GM15510 (cell line): ENCODE measurements around the gene INHBE.
A peak's percentile ranks its signal among the peaks of the same experiment; 100 is the strongest.

ENCODE experiments used
- POLR2A ChIP-seq: IDR thresholded peaks from 3 replicates; pipeline ENCODE4 v1.6.1; 2011; ENCODE audit warnings: borderline replicate concordance; ENCODE audit not compliant: insufficient read length; ENCODE audit errors: extremely low read depth

The INHBE gene

GRCh38 chr12:57475271-57476161 is 20.4 kb downstream of the INHBE start:
- no peak for TF ChIP-seq POLR2A

- peak; percentile 30 for TF ChIP-seq POLR2A
Observed at GRCh38 chr12:57476162-57476992, 21.3 kb downstream of the INHBE start.

- no peak for TF ChIP-seq POLR2A
Observed at GRCh38 chr12:57476993-57477709, 22.0 kb downstream of the INHBE start.

DNA sequence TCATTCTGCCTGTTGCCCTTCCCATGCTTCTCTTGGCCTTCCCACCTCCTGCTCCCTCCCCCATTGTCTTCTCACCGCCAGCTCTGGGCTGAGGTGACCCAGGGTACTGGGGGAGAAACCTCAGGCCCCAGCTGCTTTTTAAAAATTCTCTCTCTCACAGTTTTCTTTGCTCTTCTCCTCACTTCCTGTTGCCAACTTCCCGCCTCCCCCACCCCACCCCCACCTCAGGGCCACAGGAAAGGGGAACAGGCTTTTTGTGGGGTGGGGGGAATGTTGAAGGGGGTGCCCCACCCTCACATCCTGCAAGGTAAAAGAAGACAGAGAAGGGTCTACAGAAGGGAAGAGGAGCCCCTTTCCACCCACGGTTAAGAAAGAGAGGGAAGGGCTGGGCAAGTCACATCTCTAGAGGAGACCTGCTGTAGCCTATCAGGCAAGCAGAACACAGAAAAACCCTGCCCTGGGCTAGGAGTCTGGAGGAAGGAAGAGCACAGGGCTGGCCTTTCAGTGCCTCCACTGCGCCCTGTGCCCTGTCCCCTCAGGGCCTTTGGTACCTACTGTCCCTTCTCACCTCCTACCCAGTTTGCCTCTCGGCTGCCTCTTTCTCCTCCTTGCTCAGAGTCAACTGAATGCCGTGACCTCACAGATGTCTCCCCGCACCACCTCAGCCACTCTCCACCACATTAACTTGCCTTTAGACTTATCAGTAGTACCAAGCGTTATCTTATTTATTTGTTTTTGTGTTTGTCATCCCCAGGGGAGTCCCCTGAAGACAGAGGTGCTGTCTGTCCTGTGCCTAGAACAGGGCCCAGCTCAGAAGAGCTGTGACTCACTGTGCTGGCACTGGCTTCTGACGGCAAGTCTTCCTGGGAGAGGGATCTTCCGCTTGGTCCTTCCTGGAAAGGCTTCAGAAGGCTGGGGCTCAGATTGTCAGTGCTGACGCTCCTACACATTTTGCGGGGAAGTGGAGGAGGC is 22.9 kb downstream of the INHBE start:
- peak; percentile 48 for TF ChIP-seq POLR2A

DNA sequence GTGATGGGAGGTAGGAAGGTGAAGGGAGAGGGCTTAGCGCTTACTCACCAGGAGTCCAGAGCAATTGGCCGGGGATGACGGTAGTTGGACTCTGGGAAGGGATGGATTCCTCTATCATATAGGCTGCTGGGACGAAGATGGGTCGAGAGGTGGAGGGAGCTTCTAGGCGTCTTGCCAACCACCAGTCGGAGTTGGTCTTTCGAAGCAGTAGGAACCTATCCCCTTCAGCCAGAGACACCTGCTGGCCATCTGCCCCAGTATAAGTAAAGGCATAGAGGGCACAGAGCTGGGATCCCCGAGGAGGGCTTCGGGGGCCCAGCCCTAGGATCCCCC is 23.9 kb downstream of the INHBE start:
- TF ChIP-seq POLR2A = no peak

- TF ChIP-seq POLR2A = peak; percentile 38
Observed at GRCh38 chr12:57479376-57480115, 24.4 kb downstream of the INHBE start, which contains the start of gene ARHGAP9. TSS of gene ARHGAP9 (minus strand) at chr12:57479866. CDS start at chr12:57479406, 460 bp downstream.

DNA sequence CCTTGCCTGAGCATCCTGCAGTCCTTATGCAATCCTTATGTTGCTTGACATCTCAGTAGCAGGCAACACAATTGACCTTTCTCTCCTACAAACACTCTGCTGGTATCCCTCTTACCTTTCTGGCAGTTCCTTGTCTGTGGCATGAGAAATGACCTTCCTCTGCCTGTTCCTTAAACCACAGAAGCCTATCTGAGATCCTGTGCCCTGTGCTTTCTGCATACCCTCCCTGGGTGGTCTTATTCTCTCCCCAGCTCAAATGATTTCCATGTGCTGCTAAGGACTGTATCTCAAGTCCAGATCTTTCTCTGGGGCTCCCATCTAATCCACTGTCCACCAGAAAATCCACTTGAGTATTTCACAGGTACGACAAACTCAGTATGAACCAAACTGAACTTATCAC is 26.6 kb downstream of the INHBE start:
- TF ChIP-seq POLR2A = no peak

DNA sequence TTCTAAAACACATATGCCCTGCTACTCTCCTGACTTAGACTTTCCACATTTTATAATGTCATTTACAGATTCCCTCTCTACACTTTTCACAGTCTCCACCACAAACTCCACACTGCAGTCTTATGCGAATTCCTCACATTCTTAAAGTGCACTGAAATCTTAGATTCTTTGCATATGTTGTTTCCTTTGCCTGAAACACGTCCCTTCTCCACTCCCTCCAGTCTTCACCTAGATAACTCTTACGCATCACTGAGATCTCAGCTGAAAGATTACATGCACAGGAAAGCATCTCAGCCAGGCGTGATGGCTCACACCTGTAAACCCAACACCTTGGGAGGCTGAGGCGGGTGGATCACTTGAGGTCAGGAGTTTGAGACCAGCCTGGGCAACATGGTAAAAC is 28.4 kb downstream of the INHBE start:
- TF ChIP-seq POLR2A = no peak

DNA sequence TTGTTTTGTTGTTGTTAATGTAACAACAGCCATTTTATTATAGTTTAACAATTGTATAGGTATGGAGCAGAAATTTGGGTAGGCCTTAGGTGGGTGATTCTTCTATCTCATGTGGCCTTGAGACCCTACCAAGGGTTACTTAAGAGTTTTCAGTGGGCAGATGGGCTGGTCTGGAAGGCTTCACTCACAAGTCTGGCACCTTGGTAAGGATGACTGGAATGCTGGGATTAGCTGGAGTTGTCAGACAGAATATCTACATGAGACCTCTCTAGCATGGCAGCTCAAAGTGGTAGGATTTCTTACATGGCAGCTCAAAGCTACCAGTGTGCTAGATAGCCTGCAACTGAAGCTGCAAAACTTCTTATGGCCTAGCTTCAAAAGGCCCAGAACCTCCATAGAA is 30.6 kb downstream of the INHBE start:
- TF ChIP-seq POLR2A = no peak

DNA sequence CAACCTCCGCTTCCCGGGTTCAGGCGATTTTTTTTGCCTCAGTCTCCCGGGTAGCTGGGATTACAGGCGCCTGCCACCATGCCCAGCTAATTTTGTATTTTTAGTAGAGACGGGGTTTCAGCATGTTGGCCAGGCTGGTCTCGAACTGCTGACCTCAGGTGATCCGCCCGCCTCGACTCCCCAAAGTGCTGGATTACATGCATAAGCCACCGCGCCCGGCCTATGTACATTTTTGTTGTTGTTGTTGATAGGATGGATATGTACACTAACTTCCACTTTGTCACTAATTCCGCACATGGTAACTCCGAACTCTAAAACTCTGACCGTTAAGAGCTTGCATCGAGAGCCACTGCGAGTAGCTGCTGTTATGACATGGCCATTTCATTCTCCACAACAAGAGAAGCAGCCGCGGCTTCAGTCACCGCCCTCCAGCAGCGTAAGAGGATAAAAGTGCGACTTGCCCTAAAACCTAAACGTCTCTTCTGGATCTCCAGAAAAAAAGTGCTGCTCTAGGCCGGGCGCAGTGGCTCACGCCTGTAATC is 32.0 kb downstream of the INHBE start:
- TF ChIP-seq POLR2A = no peak

- TF ChIP-seq POLR2A = peak; percentile 79
Observed at GRCh38 chr12:57487597-57488401, 32.7 kb downstream of the INHBE start, which contains the start of gene MARS1. TSS of gene MARS1 (plus strand) at chr12:57488068. CDS start at chr12:57488091, 23 bp downstream.
